ENCODE results near the gene C14orf132.

Gene C14orf132

DNA sequence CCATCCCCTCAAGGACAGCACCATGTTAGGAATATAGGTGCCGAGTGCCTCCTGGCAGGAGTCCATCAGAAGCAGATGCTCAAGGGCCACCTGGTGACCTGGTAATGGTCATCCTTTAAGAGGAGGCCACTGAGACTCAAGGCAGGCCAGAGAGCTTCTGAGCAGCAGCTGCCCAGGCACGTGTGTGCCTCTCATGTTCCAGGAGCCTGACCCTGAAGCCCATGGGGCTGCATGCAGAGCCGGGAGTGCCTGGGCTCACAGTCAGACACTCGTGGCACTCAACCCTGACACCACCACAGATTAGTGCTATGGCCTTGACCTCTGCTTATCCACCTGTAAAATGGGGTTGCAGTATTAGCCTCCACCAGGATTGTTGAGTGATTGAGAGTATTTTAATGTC, 45.6 kb downstream of the C14orf132 start:
- no peak for DNase-seq

DNA sequence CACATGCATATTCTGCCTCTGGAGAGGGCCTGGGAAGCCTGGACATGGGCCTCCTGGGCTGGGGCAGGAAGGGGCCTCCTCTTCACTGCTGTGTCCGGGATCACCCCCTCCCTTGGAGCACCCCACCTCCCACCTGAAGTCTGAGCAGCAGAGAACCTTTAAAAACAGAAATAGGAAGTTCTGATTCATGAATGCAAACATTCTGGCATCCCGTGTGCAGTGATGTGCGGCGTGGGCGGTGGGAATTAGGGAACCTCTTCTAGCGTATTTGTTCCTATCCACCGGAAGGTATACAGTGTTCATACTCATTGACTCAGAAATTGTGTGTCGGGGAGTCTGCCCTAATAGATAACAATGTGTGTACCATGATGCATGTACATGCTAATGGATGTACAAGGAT, 46.2 kb downstream of the C14orf132 start:
- no peak for DNase-seq

DNA sequence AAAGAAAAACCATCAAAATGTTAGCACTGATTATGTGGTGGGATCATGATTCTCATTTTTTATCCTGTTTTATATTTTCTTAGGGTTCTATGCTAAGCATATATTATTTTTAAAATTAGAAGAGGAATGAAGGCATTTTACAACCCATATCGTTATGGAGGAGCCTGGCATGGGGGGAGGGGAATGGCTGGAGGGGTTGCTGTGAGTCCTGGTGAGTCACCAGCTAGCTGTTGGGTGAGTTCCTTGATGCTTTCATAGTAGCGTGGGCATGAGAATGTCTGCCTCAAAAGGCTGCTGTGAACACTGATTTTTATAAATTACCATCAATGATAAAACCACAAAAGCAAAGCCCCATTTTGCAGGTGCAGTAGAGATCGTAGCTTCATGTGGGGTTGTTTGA, 46.9 kb downstream of the C14orf132 start:
- DNase-seq: no peak

DNA sequence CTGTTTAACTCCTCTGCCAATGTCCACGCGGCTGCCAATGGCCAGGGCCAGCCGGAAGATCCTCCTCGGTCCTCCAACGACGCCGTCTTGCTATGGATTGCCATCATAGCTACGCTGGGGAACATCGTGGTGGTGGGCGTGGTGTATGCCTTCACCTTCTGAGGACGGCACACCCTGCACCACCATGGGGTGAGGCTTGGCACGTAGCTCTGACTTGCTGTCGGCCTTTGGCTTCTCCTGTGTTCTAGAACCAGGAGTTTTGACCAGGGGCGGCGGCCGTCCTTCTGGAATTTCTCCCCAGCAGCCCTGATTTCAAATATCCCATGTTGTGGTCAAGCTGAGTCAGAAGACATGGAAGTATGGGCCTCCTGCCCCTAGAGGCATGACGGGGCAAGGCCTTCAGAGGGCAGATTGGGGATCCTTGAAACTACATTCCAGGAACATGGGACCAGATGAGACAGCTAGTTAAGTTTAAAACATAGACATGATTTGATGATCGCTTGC, 47.5 kb downstream of the C14orf132 start:
- DNase-seq: no peak

DNA sequence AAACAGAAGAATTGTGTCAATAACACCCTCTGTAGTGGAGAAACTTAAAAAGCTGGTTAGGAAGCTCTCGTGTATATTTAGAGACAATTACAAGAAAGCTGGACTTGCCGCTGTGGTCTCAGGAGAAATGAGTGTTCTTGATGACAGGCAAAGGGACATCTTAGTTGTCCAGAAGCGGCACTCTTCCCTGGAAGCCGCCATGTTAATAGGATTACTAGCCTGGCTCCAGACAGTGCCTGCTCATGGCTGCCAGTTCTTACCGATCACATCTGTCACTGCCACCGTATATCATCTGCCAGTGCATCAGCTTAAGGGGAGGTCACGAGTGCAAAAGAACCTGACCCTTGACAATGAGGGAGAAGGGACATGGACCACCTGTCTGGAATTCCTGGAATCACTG, 48.9 kb downstream of the C14orf132 start:
- no peak for DNase-seq

DNA sequence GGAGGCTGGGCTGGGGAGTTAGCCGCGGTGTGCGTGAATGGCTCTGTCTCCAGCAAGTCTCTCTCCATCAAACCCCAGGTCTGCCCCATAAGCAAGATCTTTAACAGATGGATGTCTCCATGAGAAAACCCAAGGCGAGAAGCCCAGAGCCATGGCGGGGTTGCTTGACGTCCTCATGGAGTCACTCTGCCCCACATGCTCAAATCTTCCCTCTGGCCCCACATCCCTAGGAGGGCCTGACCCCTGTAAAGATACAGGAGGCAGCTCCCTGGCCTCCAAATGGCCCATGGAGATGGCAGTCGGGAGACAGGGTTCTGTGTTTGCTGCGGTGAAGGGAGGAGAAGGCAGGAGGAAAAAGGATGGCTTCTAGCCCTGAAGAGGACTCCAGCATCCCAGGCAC, 49.3 kb downstream of the C14orf132 start:
- DNase-seq: no peak

DNA sequence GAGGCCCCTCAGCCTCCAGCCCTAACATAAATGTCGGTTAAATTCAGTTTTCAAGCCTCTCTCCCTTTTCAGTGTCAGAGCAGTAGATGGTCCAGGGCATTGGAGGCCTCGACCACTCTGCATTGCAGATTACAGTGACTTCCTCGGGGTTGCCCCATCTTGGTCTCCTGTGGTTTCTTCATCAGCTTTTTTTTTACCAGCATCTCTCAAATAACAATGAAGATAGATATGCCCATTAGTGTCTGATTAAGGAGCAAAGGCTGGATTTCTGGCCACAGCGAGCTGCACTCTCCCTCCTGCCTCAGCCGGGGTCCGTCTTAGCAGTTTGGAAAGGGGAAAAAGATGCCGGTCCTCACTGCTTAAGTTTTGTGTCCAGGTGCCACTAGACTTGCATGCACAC, 49.7 kb downstream of the C14orf132 start:
- no peak for DNase-seq

DNA sequence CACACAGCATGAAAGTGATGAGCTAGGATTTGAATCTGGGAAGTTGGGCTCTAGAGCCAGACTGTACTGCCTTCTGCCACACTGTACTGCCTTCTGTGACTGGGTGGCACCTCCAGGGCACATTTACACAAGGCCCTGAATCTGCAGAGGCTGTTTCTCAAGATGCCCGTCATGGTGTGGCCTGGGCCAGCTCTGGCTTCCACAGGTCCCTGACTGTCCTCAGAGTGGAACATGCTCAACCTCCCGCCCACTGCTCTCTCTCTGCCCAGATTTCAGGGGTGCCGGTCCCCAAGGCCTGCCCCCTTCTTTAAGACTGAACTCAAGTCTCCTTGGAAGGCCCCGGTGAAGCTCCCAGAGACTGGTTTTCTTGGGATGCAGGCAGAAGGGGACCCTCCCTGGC, 50.2 kb downstream of the C14orf132 start:
- no peak for DNase-seq

DNA sequence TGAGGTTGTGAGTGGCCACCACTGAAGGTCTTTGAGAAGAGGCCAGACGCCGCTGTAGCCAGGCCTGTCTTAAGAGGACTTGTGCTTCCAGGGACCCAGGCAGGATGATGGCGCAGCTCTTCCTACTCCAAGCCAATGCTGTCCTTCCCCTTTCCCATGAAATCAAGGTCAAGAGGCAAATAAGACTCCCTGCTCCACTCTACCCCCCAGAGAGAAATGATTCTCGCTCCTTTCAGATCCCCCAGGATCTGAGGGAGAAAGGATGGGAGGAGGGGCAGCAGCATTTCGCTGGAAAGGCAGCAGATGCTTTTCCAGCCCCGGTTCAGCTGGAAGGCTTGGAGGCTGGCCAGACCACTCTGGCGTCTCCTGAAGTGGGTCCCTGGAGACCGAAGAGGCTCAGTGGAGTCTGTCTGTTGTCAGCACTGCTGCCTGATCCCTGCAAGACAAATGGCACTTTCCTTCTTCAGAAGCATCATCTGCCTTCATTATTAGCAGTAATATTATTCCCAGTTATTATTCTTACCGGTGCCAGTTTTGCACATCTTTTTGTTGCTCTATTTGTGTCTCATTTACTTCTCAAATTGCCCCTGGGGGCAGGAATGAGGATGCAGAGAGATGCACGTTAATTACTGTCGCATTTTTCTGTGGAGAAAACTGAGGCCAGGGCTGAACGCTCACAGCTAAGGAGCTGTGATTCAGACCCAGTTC, 51.4 kb downstream of the C14orf132 start:
- no peak for DNase-seq

DNA sequence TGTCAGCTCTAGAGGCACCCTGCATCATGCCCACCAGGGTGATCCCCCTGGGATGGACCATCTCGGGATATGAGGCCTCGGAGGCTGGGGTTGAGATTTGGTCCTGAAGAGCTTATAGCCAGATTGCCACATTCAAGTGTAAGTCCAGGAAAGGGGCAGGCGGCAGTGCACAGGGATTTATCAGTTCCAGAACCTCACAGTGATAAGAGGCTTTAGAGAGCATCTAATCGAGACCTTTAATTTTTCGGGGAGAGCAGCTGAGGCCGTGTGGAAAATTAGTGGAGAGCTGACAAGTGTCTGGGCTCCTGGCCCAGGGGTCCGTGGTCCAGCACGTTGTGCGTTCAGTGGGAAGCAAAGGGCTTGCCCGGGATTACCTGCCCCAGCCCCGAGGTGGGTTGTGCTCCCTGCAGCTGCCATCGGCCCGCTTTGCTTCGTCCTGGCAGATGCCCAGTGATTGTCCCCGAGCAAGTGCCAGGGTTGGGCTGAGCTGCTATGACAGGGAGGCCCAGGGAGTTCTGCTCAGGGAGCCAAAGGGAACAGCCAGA, 52.1 kb downstream of the C14orf132 start:
- DNase-seq: no peak

DNA sequence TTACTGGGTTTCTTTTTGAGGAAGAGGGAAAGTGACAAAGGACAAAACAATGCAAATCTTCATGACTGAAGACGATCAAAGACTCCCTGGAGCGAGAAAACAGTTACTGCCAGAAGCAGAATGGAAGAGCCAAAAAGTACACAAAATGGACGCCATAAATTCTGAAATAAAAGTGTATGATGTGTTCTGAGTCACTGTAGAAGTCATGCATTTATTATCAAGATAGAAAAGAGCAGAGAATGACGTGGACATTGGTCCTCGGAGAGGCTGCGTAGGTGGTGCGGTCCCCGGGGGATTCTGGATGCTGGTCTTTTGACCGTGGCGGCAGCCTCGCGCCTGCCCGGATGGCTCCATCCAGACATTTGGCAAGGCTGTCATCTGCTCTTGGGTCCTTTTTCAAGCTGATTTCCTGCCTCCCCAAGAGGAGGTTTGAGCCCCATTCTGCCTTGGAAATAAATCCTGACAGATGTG, 52.8 kb downstream of the C14orf132 start:
- no peak for DNase-seq

DNA sequence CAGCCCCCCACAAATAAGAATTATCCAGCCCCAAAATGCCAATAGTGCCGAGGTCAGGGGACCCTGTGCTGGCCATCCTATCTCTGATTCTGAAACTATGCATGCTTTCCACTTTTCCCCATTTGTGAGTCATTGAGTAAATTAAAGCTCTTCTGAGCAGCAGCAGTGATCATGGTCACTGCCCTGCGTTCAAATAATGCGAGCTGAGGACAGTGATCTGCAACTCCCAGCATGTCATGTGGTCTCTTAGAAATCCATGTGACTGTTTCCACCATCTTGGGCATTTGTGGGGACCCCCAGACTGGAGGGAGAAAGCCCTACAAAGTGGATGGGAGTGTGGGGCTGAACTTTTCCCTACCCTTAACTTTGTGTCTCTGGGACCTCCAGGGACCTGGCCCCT, 53.8 kb downstream of the C14orf132 start:
- DNase-seq: no peak

DNA sequence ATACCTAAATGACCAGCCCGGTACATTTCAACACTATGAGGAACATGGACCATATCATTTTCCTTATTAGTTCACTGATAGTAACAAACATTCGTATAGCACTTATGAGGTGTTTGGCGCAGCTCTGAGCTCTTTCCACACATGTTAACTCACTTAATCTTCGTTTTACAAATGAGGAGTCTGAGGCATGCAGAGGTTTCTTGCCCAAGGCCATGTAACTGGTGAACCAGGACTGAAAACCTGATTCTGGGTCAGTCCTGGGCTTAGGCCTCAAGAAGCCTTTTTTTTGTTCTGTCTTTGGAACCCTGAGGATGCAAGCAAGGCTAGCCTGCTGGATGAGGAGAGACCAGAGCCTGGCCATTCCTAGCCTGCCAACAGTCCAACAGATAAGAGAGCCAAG, 55.0 kb downstream of the C14orf132 start:
- no peak for DNase-seq

DNA sequence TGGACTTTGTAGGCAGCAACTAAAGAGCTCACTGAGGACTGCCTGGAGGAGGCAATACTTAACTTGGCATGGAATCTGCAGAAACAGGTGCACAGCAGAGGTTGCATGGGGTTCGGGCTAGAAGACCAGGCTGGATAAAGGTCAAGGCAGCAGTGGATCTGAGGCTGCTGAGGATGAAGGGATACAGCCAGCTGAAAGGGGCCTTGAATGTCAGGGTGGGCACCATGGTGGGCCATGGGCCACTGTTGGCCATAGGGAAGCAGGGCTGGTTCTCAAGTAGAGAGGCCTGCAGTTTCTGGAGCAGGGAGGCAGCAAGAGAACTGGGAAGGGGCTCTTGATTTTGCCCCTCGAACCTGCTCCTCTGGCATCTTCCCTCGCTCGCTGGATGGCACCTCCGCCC, 55.5 kb downstream of the C14orf132 start:
- no peak for DNase-seq

DNA sequence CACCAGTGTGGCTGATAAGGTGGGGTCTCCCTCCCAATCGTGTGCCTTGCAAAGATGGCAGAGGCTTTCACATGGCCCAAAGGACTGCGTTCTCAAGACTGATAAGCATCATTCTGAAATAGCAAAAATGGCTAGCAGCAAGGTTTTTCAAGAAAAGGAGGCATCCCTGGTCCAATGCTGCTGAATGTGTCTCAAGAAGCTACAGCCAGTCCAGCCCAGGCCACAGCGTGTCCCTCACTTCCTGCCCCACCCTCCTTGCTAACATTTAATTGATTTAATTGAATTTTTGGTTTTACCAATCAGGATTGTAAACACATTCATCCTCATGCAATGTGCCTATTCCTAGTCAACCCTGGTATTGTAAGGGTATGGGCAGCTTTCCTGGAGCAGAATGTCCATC, 55.9 kb downstream of the C14orf132 start:
- no peak for DNase-seq

DNA sequence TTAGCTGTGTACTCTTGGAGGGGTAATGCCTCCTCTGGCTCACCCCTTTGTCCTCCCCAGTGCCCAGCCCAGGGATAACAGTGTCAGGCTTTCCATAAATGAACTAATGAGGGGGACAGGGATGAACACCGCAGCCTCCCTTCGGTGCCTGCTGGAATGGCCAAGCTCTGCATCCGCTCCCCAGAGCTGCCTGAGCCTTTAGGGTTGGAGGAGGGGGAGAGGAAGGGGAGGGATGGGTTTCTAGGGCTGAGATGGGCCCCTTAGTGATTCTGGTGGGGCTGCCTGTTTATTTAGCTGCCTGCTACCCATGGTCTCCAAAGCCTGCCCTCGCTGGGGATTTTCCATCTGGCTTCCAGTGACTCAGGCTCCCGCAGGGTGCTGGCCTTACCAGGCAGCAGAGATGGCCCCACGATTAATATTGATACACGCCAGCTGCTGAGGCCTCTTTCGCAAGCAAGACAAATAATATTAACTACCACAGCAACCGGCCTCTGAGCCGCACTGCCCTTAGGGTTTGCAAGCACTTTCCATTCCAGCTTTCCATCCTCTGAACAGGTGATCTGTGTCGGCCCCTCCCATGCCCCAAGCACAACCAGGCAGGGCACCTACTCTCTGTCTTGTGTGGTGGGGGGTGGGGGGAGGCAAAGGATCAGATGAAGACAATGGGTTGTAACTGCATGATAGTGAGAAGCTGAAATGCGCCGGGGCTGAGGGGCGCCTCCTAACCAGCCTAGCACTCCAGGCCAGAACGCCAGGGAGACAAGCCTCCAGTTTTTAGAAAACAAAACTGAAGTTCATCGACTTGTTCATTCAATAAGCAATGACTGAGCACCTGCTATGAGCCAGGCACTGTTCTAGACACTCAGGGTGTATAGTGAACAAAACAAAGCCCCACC, 56.7 kb downstream of the C14orf132 start:
- DNase-seq: no peak

DNA sequence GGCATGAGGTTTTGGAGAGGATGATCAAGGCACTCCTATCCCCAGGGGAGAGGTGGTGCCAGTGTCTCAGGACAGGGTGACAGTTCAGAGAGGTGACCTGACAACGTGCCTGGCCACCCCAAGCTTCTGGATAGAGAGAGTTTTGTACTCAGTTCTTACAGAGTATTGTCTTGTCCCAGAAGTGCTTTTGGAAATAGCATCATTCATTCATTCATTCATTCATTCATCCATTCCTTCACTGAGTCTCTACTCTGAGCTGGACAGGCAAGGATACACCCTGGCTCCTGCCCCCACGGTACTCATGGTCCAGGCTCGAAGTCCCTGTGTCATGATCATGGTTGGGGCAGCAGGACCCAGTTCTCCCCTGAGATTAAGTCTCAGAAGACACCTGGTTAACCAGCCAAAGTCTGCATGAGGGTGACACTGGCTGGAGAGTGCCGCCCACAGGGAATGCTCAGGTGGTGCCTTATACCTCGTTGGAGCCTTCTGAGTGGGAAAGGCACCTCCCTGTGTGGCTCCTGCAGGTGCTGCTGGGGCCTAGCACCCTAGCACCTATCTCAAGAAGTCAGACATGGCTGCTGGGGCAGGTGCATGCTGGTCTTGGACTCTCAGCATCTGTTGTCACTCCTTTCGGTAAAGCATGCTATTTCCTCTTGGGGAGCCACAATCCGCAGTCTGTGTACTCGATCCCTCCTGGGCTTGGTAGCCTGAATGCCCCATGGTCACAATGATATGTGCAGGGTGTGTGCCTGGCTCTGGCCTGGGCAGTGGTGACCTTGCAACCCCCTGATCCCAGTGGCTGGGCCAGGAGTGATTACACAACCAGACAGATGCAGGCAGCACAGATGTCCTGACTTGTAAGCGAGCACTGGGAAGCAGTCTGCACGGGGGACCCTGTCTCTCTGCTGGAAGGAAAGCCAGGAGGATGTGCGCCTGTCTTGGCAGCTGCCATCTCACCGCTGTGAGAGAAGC, 57.8 kb downstream of the C14orf132 start:
- DNase-seq: no peak

DNA sequence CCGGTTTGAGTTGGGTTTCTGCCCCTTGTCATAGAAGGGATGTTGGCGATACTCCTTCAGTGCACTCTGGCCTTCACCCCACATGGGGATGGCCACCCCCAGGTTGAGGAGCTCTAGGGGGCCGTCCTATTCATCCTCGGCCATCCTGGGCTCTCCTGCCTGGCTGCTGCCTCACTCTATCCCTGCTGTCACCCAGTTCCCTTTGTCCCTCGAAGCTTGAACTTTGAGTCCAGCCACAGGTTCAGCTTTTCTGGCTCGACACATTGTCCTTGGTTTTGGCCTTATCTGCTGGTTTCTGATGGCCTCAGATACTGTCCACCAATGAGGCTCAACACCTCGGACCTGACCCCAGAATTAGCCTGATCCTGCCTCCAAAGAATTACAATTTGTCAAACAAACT, 58.6 kb downstream of the C14orf132 start:
- DNase-seq: no peak

DNA sequence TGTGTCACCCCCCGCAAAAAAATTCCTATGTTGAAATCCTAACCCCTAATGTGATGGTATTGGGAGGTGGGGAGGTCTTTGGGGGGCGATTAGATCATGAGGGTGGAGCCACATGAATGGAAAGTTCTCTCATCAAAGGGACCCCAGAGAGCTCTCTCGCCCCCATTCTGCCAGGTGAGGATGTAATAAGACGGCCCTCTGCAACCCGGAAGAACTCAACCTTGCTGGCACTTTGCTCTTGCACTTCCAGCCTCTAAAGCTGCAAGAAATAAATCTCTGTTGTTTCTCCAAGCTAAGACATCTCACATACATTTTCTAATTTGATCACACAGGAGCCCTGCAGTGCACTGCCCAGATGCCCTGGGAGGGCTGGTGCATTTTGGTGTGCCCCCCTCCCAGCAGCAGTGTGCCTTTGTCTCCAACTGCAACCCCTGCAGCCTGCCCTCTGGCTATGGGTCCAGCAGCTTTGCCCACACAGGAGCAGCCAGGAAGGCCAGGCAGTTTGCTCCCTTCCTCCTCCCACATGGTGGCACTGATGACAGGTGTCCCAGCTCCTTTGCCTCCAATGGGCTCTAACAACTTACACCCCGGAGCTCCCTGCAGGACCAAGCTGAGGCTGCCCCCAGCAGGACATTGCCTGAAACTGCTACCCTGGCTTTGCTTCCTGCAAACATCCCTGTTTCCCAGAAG, 59.3 kb downstream of the C14orf132 start:
- no peak for DNase-seq

DNA sequence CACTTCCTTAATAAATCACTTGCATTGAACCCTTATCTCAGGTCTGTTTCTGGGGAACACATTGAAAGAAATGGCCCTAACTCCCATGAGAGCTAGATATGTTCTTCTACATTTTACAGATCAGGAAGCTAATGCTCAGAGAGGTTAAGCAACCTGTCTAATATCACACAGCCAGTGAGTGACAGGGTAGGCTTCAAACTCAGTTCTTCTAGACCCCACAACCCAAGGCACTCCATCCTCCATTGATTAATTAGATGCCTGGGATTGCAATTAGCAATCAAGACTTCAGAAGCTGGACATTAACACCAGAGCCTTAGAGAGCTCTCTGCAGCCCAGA, 59.8 kb downstream of the C14orf132 start:
- DNase-seq: no peak

DNA sequence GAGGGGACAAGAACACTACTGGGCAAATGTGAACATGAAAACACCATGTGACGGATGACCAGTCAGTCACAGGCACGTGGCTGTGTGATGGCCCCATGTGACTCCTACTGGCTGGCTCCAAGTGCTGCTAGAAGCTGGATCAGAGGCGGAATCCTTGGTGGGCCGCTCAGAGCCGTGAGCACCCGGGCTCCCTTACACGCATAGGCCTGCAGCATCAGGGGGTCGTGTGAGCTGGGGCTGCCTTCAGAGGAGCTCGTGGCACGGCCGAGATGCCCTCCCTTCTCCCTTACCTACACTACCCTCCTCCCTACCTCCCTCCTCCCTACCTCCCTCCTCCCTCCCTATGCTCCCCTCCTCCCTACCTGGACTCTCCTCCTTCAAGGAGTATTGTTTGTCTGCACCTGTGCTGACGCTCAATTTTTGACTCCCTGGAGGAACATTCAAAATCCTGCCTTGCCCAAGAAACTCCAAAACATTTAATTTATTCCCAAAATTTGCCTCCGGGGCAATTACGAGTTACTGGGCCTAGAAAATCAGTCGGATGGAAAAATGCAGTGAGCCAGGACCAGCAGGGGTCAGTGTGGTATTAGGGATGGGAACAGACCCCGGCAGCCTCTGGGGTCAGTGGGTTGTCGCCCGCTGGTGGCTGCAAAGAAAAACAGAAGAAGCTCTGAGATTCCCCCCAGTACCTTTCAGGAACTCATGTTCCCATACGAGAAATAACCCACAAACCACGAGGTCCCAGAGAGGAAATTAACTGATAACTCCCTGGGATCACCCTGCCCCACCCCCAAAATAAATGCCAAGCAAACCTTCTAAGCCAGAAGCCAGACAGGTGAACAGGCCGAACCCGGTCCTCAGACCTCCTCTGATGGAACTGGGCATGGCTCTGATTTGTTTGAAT, 61.3 kb downstream of the C14orf132 start:
- DNase-seq: peak; percentile 42

Data from GOT3 (cell line).